Fibroblast of pulmonary artery (primary cell): ENCODE measurements around the gene U2AF1L4.

Experiments
- DNase-seq: peaks from one replicate; pipeline ENCODE4 v3.0.0-alpha.2; 2010; ENCODE audit warnings: low read depth
- H3K4me3 ChIP-seq: replicated peaks from 2 replicates; pipeline ENCODE4 v1.5.1; 2011; ENCODE audit warnings: low read depth, mild to moderate bottlenecking, control low read depth, low read length, moderate library complexity
- TF ChIP-seq, protein P1 (sequence below): IDR thresholded peaks from 2 replicates; pipeline ENCODE4 v1.5.1; 2011; ENCODE audit warnings: mild to moderate bottlenecking, control low read depth, low read length, inconsistent platforms; ENCODE audit errors: missing control alignments

Gene U2AF1L4, protein sequence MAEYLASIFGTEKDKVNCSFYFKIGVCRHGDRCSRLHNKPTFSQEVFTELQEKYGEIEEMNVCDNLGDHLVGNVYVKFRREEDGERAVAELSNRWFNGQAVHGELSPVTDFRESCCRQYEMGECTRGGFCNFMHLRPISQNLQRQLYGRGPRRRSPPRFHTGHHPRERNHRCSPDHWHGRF

GRCh38 chr19:35745328-35746086, at the start of gene U2AF1L4, which contains the start of gene PSENEN:
U2AF1L4 (minus strand) TSS chr19:35745418; CDS start chr19:35745391, 27 bp downstream.
PSENEN (plus strand) TSS chr19:35745651; CDS start chr19:35745931, 280 bp downstream.
- TF ChIP-seq, protein P1, sequence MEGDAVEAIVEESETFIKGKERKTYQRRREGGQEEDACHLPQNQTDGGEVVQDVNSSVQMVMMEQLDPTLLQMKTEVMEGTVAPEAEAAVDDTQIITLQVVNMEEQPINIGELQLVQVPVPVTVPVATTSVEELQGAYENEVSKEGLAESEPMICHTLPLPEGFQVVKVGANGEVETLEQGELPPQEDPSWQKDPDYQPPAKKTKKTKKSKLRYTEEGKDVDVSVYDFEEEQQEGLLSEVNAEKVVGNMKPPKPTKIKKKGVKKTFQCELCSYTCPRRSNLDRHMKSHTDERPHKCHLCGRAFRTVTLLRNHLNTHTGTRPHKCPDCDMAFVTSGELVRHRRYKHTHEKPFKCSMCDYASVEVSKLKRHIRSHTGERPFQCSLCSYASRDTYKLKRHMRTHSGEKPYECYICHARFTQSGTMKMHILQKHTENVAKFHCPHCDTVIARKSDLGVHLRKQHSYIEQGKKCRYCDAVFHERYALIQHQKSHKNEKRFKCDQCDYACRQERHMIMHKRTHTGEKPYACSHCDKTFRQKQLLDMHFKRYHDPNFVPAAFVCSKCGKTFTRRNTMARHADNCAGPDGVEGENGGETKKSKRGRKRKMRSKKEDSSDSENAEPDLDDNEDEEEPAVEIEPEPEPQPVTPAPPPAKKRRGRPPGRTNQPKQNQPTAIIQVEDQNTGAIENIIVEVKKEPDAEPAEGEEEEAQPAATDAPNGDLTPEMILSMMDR, result no peak
- H3K4me3 ChIP-seq, result peak within 1 kb of the TSS; percentile 92
- DNase-seq, result peak; percentile 100

DNA sequence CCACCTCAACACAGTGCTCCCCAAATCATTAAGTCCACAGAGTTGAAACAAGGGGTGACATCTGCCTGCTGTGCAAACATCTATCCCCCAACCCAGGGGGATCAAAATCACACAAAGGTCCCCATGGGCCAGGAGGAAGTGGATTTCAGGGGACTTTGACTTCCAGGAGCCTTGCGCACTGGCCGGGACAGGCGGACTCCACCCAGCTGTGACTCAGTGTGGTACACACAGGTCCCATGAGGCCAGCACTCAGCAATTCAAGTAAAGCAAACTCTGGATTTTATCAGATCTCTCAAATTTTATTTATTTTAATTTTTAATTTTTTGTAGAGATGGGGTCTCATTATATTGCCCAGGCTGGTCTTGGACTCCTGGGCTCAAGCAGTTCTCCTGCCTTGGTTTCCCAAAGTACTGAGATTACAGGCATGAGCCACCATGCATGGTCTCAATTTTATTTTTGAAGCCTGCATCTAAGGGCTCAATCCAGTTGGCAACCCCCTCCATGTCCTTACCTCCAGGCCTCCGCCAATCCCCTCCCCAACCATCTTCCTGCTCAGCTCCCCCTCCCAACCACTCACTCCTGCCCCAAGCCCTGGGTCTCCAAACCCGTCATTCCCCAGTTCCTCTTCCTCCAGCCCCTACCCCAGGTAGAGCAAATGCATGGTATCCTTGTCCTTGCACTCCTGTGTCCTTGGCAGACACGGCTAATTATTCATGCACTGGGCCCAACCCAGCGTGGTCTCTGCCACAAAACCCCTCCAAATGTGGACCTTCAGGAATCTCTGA, 48.4 kb upstream of the U2AF1L4 start:
- TF ChIP-seq, protein P1, result no peak
- DNase-seq, result peak; percentile 15
- no peak overlapping the region for H3K4me3 ChIP-seq

GRCh38 chr19:35792888-35793287, 47.7 kb upstream of the U2AF1L4 start:
- H3K4me3 ChIP-seq, result no peak overlapping the region
- TF ChIP-seq, protein P1, result no peak
- no peak for DNase-seq

DNA sequence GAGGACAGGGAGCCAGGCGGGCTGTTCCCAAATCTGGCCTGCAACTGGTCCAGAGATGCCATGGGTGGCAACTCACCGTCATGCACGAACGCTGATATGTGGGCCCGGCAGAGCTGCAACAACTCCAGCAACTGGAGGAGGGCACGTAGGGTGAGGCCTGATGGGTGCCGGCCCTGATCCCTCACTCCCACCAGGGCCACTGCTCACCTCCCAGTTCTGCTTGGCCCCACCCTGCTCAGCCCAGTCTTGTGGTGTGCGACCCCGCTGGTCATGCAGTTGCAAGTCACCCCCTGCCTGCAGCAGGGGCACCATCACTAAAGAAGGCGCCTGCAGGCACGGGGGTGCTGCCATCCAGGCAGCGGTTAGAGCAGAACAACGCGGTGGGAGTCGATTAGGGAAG, 47.1 kb upstream of the U2AF1L4 start:
- TF ChIP-seq, protein P1, result no peak
- DNase-seq, result no peak
- H3K4me3 ChIP-seq, result no peak overlapping the region

DNA sequence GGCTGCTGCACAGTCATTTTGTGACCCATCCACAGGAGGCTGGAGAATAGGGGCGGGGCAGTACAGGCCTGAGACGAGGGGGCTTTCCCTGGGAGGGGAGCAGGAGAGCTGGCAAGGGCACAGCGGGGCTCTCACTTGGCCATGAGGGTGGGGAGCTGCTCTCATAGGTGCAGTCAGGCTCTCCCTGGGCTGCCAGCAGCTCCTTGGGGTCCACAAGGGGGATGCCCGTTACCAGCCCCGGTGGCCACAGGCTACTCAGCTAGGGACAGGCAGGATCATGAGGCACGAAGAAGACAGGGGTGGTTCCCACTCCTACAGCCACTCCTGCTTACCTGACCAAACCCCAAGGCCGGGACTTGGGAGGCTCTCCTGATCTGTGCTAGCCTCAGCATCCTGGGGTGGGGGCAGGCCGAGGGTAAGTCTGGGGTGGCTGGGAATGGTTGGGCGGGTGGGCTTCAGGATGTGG, 46.6 kb upstream of the U2AF1L4 start:
- no peak overlapping the region for H3K4me3 ChIP-seq
- no peak for DNase-seq
- TF ChIP-seq, protein P1, result no peak

DNA sequence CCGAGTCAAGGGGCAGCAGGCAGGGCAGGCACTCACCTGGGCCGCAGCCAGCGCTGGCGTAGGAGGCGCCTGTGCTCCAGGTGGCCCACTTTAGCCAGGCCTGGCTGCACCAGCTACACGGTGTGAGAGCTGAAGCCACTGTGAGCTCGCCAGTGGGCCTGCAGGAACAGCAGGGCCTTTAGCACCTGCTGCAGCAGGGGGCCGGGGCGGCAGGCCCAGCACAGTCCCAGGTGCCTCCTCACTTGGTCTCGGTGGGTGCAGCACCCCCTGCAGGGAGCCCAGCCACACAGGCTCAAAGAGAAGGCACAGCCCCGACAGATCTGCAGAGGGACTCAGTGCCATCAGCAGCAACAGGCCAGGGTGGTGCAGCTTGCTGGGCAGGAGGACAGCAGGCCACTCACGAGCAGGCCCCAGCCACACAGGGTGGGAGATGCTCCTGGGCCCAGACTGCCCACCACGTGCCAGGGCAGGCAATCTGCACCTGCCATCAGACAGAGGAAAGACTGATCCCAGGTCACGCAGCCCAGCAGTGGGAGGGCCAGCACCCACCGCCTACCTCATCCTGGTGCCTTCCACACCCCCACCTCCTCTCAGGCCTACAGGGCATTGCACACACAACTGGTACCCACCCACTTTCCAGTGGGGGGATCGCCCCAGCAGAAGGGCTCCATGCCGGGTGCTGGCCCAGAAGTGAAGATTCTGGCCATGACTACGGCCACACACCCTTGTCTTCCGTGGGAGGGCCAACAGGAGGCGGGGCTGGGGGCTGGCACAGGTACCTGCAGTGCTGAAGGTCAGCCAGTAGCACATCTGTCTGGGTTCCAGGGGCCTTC, 46.0 kb upstream of the U2AF1L4 start:
- TF ChIP-seq, protein P1, result no peak
- no peak for DNase-seq
- no peak overlapping the region for H3K4me3 ChIP-seq
